22Rv1 (cell line): ENCODE results near the gene ZNF710.

Experiments
- ZFX ChIP-seq: fragments of 450-650 bp; IDR thresholded peaks from 2 replicates; pipeline ENCODE4 v1.6.1; 2017; ENCODE audit warnings: antibody characterized with exemption, borderline replicate concordance
- TF ChIP-seq, protein P1 (sequence below): fragments of 450-650 bp; IDR thresholded peaks from 2 replicates; pipeline ENCODE4 v1.5.1; 2017; ENCODE audit warnings: mild to moderate bottlenecking

DNA sequence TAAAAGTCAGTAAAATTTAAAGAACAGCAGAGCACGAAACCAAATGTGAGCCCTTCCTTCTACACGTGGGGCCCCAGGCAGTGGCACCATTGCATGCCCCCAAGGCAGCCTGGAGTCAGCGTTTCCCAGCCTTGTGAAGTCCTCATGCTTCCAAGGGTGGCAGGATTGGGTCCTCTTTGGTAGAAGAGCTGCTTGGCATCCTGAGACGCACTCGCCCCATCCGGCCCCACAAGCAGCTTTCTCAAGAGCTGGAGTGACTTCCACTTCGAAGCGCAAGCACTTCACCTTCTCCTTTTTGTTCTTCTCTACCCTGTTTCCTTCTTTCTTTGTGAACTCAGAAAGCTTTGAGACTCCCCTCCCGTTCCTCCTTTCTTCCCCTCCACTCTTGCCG, 34.7 kb downstream of the ZNF710 start:
- TF ChIP-seq, protein P1, sequence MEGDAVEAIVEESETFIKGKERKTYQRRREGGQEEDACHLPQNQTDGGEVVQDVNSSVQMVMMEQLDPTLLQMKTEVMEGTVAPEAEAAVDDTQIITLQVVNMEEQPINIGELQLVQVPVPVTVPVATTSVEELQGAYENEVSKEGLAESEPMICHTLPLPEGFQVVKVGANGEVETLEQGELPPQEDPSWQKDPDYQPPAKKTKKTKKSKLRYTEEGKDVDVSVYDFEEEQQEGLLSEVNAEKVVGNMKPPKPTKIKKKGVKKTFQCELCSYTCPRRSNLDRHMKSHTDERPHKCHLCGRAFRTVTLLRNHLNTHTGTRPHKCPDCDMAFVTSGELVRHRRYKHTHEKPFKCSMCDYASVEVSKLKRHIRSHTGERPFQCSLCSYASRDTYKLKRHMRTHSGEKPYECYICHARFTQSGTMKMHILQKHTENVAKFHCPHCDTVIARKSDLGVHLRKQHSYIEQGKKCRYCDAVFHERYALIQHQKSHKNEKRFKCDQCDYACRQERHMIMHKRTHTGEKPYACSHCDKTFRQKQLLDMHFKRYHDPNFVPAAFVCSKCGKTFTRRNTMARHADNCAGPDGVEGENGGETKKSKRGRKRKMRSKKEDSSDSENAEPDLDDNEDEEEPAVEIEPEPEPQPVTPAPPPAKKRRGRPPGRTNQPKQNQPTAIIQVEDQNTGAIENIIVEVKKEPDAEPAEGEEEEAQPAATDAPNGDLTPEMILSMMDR, result no peak
- no peak for TF ChIP-seq ZFX
